Loucy (cell line): ENCODE results near the gene ACD.

Experiments
- CTCF ChIP-seq: fragments of 200-600 bp; sonication (generic); conservative IDR thresholded peaks from 2 replicates; pipeline ENCODE4 v1.5.1; 2014; ENCODE audit warnings: mild to moderate bottlenecking, antibody characterized with exemption, low read length
- EZH2phosphoT487 ChIP-seq: fragments of 200-600 bp; IDR thresholded peaks from 2 replicates; pipeline ENCODE4 v1.6.1; 2018; ENCODE audit warnings: antibody characterized with exemption, mild to moderate bottlenecking, moderate library complexity, borderline replicate concordance

- TF ChIP-seq CTCF (no peak), EZH2phosphoT487 (no peak)
Observed at GRCh38 chr16:67654403-67654911, 5.6 kb downstream of the ACD start.
